NCI-H774 (cell line): ENCODE data around the gene SPIRE2.

Experiments used
- DNase-seq: peaks from one replicate; lab custom pipeline; 2025; lab: John Stamatoyannopoulos, UW

The SPIRE2 gene

DNA sequence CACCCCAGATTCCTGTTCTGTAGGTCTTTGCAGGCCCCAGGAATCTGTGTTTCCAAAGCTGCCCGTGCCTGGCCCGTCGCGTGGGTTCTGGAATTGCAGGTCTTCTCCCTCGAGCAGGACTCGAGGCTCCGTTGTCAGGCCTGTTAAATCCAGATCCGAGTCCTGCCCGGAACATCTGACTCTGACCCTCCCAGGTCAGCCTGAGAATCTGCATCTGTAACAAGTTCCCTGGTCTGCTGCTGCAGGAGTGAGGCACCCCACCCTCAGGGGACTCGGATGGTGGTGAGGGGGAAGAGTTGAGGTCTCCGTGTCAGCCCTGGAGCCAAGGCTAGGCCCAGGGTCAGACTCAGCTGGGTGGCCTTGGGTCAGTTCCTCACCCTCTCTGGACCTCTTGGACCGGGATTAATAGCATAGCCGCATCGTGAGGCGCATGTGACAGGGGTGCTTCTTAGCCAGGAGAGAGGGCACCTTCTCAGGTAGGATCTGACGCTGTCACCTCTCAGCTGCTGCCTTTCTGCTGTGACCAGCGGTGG, 8.8 kb downstream of the SPIRE2 start:
- no peak for DNase-seq

DNA sequence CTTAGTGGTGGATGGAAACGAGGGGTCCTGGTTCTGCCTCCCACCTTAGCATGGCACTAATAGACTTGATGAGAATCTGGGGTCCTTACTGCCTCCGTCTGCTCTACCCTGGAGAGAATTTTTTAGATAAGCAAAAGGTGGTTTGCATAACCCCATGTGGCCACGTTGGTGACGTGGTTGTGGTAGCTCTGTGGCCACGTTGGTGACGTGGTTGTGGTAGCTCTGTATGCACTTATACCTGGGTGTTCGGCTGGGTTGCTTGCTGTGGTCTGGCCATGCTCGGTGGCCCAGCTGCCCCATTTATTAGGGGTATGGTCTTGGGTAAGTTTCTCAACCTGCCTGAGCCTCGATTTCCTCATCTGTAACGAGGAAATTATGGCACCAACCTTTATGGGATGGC, 13.0 kb downstream of the SPIRE2 start:
- no peak for DNase-seq

DNA sequence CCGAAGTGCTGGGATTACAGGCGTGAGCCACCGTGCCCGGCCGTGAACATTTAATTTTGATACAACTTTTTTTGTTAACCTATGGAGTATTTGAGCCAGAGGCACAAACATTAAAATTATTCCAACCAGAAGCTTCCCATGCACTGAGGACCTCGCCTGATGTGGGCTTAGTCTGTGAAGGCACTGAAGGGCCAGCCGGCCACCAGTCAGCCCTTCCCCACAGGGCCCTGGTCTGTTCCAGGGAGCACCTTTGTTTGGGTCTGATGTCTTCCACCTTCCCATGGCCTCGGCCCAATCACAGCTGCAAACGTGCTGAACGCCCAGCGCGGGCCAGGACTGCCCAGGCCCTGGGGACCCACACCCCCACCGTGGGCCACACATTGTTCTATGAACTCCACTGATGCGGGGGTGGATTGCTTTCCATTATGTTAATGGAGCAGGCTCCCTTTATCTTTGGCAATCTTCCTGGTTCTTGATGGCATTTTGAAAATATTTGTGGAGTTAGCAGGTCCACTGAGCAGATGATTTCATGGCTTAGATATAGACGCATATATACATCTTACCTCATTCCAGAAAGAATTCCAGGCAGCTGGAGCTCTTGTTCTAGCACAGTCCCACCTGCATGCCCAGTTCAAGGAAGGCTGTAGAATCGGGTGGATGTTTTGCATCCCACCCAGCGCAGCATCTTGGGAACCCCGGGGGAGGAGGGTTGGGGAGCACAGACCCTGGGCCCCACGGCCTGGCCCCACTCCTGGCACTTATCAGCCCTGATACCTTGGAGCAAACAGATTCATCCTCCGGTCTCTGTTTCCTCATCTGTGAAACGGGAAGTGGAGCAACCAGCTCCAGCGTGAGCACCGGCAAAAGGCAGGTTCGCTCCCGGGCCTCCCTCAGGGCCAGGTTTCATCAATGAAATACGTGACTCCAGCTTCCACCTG, 14.5 kb downstream of the SPIRE2 start:
- no peak for DNase-seq

DNA sequence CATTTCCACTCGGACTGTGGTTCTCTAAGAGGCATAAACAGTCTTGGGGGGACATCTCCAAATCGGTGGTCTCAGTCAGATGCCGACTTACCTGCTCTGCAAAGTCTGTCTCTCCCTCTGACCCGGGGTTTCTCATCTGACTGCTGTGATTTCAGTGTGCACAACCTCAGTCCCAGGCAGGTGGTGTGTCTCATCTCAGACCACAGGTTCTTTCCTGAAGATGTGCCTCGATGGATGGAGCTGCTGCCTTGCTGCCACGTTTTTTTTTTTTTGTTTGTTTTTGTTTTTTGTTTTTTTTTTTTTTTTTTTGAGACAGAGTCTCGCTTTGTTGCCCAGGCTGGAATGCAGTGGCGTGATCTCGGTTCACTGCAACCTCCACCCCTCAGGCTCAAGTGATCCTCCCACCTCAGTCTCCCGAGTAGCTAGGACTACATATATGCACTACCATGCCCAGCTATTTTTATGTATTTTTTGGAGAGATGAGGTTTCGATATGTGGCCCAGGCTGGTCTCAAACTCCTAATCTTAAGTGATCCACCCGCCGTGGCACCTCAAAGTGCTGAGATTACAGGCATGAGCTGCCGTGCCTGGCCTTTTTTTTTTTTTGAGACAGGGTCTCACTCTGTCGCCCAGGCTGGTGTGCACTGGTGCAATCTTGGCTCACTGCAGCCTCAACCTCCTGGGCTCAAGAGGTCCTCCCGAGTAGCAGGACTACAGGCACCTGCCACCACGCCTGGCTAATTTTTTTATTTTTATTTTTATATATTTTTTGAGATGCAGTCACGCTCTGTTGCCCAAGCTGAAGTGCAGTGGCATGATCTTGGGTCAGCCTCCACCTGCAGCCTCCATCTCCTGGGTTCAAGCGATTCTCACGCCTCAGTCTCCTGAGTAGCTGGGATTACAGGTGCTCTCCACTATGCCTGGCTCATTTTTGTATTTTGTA, 15.4 kb downstream of the SPIRE2 start:
- no peak for DNase-seq

DNA sequence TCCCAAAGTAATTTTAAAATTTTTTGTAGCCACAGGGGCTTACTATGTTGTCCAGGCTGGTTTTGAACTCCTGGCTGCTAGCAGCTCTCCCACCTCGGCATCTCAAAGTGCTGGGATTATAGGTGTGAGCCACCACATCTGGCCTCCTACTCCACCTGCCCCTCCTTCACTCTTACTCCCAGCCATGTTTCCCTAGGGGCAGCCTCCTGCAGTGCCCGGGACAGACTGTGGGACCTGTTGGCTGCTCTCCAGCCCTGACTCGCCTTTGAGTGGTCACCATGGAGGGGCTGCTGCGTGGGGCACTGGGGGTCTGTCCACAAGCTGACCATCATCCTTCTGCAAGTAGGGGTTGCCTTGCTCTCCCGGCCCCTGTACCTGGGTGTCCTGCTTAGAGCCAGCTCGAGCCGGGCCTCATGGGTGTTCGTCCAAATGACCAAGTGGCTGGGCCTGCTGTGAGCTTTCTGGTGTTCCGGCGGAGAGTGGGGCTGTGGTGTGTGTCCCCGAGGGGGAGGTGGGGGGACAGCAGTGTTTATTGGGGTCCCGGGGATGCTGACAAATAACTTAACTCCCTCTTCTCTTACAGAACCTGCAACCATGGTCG, 16.6 kb downstream of the SPIRE2 start:
- DNase-seq = no peak

DNA sequence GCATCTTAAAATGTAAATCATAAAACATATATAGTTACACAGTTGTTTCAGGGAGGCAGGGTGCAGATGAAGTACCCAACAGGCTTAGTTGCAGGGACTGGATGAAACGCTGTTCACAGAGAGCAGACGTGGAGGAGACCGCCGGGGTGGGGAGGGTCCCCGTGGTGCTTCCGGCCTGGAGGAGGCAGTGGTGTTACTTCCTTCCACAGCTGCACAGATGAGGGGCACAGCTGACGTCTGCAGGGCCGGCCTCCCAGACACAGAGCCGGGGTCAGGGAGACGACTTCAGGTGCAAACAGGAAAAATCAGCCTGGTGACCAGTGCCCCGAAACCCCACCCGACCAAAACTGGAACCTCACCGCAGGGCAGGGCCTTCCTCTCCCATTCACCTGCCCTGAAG, 17.1 kb downstream of the SPIRE2 start:
- no peak for DNase-seq

DNA sequence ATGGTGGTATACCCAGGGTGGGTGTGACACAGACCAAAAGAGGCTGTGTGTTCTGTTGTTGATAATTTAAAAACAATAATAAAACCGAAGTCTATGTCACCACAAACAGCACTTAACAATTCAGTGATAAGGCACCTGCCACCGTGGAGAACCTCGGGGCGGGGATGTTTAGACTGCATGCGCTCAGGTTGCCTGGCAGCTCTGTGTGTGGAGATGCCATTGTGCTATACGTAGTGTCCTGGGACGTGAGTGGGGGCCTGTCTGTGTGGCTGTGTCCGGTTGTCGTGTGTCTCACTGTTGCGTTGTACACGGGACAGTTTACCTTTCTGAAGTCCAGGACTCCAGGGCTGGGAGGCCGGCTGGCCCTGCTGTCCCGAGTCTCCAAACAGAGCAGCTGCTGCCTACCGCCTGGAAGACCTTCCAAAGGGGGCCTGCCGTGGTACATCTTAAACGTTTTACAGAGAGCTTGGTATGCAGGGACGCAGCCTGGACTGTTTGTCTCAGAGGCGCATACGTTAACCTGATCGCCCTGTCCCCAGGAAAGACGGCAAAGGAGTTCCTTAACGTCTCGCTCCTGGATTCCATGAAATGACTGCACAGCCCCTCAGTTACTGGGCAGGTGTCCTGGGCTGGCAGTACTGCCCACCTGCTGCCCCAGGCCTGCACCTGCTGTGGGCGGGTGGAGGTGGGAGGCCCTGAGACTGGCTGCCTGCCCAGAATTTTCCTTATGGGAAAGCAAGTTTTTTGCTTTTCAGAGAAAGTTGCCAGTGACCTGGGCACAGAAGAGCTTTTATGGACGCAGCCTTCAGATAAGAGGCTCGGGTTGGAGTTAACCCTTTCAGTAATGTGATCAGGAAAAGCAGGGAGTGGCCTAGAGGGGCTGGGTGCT, 19.0 kb downstream of the SPIRE2 start:
- no peak for DNase-seq

DNA sequence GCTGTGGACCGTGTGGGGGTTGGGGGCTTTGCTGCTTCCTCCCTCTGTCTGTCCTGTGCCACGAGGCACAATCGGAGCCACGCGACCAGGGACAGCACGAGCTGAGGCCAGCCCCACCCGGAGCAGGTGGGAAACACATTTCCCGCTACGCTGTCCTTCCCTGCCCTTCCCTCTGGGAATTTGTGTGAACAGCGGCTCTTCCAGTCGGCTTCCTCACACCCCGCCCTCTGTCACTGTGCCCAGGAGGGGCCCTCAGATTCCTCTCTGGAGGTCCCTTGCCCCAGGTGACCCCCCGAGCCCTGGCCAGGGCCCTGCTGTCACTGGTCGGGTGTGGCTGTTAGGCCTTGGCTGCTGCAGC, 19.6 kb downstream of the SPIRE2 start:
- DNase-seq = no peak

DNA sequence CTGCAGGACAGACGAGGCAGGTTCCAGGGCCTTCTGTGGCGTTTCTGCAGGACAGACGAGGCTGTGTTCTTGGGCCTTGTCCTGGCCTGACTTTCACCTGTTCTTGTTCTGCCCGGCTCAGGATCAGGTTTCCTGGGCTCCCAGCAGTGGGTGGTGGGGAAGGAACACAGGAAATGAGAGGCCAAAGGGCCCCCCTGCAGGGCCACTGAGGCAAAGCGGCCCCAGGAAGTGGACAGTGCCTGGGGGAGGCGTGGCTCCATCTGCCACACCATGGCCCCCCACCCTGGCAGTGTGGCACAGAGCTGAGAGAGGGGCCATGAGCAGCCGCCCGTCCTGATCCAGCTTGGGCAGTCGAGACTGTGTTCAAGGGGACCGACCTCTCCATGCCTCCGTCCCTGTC, 20.7 kb downstream of the SPIRE2 start:
- no peak for DNase-seq

DNA sequence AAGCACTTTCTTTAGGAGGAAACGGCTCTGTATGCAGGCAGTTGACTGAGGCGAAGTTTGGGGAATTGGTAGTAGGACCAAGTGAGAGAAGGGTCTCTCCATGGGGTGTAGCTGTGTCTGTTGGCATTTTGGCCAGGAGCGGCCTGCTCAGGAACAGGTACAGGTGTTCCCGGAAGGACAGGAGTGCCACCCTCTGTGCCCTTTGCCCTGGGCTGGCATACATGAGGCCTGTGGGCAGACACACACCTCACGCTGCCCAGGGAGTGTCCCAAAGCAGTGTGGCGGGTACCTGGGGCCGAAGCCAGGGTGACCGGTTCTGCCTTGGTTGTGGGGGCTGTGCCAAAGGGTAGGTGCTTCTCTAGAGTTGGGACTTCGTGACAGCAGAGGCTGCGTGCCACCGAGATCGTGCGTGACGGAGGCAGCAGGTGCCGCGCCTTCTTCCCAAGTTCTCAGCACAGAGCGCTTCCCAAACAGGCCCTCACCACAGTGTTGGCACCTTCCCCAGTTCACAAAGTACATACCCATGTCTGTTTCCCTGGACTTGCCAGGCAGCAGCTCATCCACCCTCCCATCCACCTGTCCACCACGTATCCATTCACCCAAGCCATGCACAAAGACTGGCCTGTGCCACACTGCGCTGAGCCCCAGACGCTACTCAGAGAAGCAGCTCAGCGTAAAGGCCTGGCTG, 25.2 kb downstream of the SPIRE2 start:
- DNase-seq = no peak

DNA sequence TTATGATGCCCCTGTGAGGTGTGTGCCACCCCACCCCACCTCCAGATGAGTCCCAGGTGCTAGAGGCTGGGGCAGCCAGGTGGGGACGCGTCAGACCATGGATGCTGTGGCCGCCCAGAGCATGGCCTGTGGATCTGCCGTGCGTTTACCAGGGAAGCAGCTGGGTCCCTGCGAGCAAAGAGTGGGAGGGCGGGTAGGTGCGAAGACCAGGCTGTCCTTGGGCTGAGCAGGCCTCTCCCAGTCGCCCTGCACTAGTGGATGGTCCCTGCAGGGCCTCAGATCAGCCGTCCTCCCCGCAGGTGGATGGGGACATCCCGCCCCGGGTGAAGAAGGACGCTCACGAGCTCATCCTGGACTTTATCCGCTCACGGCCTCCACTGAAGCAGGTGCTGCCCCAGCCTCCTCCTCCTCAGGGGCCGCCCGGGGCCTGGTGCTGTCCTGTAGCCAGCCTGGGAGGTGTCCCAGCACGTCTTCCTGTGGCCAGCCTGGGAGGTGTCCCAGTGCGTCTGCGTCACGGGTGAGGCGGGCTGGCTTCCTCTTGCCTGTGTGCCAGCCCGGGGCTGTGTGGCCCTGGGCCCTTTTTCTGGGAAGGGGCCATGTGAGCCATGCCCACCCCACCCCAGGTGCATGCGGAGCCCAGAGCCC, 27.1 kb downstream of the SPIRE2 start:
- DNase-seq = no peak

DNA sequence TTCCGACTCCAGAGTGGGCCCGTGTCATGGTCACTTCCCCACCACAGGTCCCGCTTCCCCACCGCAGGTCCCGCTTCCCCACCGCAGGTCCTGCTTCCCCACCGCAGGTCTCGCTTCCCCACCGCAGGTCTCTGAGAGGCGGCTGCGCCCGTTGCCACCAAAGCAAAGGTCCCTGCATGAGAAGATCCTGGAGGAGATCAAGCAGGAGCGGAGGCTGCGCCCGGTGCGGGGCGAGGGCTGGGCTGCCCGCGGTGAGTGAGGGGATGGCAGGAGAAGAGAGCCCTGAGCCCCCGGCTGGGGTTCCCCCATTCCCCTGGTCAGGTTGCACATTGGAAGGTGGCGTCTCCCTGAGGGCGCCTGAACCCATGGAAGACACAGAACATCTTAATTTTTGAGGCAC, 27.7 kb downstream of the SPIRE2 start:
- DNase-seq = no peak

DNA sequence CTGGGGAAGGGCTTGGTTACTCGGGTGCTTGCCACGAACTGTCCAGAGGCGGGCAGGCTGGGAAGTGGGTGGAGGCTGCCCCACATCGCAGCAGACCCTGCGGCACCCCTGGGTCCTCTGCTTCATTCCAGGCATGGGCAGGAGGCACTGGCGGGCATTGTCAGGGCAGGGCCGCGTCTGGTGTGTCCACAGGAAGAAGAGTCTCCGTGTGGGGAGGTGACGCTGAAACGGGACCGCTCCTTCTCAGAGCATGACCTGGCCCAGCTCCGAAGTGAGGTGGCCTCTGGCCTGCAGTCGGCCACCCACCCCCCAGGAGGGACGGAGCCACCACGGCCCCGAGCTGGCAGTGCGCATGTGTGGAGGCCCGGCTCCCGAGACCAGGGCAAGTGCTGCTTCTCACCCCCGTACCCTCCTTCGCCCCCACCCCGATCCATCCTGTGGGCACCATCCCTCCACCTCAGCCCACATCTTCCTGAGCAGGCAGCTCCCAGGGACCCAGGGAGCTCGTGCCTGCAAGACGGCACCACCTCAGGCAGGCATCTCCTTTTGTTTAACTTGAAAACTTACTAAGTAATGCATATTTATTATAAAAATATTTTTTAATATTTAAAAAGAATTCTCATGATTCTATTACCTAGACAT, 30.8 kb downstream of the SPIRE2 start:
- no peak for DNase-seq

DNA sequence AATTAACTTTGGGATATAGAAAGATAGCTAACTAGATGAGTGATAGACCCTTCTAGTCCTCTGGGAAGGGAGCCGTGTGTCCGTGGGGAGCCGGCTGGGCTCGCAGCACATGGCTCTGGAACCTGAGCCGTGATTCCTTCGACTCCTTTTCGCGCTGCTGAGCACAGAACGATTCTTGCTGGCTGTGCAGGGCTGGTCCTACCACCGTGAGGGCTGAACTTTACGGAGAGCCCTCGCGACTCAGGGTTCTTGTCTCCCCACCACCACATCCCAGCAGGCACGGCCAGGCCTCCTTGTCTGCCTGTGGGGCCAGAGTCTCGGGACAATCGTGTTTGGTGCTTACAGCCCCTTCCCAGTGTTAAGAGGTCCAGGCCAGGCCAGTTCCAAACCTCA, 31.3 kb downstream of the SPIRE2 start:
- no peak for DNase-seq

DNA sequence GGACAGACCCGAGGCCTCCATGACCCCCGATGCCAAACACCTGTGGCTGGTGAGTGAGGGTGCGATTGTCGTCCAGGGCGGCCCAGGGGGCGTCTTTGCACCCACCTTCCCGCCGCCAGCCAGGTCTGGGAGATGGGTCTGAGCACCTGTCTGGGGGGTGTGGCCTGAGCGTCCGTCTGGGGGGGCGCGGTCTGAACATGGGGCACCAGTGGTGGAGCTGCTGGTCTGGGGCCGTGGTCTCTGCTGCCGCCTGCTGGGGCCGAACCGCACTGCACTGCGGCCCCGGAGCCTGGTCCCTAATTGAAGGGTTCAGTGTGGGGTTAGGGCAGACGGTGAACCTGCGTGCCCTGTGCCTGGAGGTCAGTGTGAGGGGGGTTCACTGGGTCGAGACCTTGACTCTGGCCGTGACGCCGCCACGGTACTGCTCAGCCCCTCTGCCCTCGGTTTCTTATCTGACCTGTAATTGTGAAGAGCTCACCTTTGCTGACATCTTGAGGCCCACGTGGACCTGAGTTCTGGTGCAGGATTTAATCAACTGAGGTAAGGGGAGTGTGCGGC, 32.6 kb downstream of the SPIRE2 start:
- no peak for DNase-seq

DNA sequence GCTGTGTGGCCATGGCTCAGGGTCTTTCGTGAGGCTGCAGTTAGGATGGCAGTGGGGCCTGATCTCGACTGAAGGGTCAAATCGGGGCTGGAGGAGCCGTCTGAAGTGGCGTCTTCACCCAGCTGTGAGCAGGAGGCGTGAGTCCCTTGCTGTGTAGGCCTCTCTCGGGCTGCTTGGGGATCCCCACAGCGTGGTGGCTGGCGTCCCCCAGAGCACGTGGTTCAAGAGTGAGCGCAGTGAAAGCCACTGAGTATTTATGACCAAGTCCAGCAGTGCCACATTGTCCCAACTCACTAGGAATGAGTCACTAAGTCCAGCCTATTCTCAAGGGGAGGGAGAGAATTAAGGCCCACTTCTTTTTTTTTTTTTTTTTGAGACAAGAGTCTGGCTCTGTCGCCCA, 33.4 kb downstream of the SPIRE2 start:
- DNase-seq = no peak

DNA sequence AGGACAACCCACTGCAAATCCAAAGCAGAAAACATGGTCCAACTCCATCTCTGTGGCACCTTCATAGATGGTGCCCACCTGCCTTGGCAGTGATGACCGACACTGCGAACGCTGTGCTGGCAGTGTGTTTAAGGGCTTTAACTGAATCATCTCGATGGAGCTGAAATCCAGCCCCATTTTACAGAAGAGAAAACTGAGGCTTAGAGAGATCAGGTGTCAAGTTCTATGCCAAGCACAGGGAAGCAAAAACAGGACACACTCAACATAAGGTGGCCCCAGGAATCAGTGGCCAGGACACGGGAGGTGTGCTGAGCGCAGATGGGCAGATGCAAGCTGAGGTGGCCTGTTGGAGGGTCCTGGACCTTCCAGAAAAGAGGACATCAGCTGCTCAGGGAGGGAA, 34.5 kb downstream of the SPIRE2 start:
- no peak for DNase-seq

DNA sequence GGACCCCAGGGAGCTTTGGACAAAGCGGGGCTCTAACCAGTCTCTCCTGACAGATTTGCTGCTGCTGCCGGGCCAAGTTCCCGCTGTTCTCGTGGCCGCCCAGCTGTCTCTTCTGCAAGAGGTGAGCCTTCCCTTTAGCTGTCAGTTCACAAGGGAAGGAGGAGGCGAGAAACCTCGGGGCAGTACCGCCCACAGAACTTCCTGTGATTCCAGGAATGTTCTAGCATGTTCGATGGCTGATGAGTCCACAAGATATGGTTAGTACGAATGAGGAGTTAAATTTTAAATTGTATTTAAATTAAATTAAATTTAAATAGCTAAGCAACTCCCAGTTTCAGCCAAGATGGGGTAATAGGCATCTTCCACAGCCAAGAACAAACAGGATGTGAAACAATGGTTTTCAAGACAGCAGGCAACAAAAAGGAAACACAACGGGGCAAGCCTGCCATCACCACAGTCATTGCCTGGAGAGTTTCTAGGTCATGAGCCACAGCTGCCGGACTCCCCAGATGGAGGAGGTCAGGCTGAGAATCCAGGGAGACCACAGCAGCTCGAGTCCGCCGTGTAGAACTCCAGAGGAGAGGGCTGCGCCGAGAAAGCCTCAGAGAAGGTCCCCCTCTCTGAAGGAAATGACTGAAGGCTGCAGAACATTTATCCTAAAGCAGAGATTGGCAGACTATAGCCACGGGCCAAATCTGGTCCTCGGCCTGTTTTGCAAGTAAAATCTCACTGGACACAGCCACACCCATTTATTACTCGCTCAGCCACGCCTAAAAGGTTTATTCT, 35.7 kb downstream of the SPIRE2 start:
- no peak for DNase-seq

DNA sequence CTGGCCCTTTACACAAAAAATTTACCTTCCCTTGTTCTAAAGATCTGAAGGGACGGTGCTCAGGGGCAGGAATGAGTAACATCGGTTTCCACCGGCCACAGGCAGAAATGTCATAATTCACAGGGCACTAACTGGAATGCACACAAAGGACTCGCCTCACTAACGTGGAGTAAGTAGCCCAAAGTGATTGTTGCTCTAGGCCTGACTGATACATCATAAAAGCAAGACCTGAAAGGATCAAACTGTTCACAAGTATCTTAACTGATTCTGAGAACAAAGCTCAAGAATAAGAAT, 36.2 kb downstream of the SPIRE2 start:
- no peak for DNase-seq
